HCT116 (cell line): ENCODE results near the gene APLF.

Source experiments
- EGR1 ChIP-seq: IDR thresholded peaks from 2 replicates; pipeline ENCODE4 v1.6.1; 2012; ENCODE audit warnings: low read depth
- POLR2A ChIP-seq: IDR thresholded peaks from 2 replicates; pipeline ENCODE4 v1.7.0; 2011; ENCODE audit warnings: borderline replicate concordance; ENCODE audit not compliant: insufficient read depth, insufficient read length; ENCODE audit errors: extremely low read depth
- POLR2AphosphoS5 ChIP-seq: IDR thresholded peaks from 2 replicates; pipeline ENCODE4 v1.6.1; 2011; ENCODE audit warnings: mild to moderate bottlenecking, low read depth, low read length, moderate library complexity
- RAD21 ChIP-seq: IDR thresholded peaks from 2 replicates; pipeline ENCODE4 v1.6.1; 2012; ENCODE audit warnings: low read depth, mild to moderate bottlenecking
- TF ChIP-seq, protein P1 (sequence below), 3 experiments: fragments of 200-600 bp in 1 of 3; sonication (generic) in 1 of 3; IDR thresholded peaks in 2 of 3; conservative IDR thresholded peaks in 1 of 3; 2 replicates each; pipeline ENCODE4 v1.5.1; 2012 to 2017; ENCODE audit warnings: low read depth in 2 of 3, low read length in 2 of 3, antibody characterized with exemption in 1 of 3, borderline replicate concordance in 1 of 3, control low read depth in 1 of 3, mild to moderate bottlenecking in 1 of 3, mixed read lengths in 1 of 3, mixed run types in 1 of 3, moderate library complexity in 1 of 3; ENCODE audit not compliant: insufficient read depth in 1 of 3

DNA sequence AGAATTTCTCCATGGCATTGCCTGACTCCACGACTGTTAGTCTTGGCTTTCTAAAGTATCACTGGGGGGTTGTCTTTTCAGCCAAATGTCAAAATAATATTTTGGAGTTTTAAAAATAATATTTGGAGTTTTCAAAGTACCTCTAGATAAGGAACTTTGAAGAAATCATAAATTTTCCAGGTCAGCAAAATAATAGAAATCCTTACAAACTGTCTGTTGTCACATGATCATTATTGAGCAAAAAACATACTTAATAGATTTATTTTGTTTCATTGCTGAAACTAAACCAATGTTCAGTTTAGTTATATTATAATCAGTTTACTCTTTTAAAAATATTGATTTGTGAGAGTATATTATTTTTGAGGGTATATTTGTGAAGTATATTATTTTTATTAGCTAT lies 85.7 kb downstream of the APLF start:
- no peak for TF ChIP-seq POLR2AphosphoS5
- no peak for TF ChIP-seq EGR1
- TF ChIP-seq, protein P1, sequence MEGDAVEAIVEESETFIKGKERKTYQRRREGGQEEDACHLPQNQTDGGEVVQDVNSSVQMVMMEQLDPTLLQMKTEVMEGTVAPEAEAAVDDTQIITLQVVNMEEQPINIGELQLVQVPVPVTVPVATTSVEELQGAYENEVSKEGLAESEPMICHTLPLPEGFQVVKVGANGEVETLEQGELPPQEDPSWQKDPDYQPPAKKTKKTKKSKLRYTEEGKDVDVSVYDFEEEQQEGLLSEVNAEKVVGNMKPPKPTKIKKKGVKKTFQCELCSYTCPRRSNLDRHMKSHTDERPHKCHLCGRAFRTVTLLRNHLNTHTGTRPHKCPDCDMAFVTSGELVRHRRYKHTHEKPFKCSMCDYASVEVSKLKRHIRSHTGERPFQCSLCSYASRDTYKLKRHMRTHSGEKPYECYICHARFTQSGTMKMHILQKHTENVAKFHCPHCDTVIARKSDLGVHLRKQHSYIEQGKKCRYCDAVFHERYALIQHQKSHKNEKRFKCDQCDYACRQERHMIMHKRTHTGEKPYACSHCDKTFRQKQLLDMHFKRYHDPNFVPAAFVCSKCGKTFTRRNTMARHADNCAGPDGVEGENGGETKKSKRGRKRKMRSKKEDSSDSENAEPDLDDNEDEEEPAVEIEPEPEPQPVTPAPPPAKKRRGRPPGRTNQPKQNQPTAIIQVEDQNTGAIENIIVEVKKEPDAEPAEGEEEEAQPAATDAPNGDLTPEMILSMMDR (IDR thresholded peaks at IDR 0.05 in 2 of 3, conservative IDR thresholded peaks at IDR 0.05 in 1 of 3; ENCODE audit: borderline replicate concordance in 1 of 3, insufficient read depth in 1 of 3, low read depth in 2 of 3, low read length in 2 of 3), result no peak
- no peak for TF ChIP-seq POLR2A
- no peak for TF ChIP-seq RAD21
